ENCODE results near the gene IQCC.

GRCh38 chr1:32257227-32257508, 51.7 kb downstream of the IQCC start:
- no peak for TF ChIP-seq REST (IDR thresholded peaks at IDR 0.05; ENCODE audit: insufficient read depth in 1 of 2, low read depth in 2 of 2, low read length in 2 of 2)
- TF ChIP-seq FOXP2 (optimal IDR thresholded peaks at IDR 0.05; ENCODE audit: borderline replicate concordance, extremely low read depth, extremely low read length, insufficient read depth): no peak

Data from PFSK-1 (cell line).